ENCODE measurements around the gene EXOG.

Gene EXOG

GRCh38 chr3:38545983-38546382 is 49.8 kb downstream of the EXOG start:
- TF ChIP-seq, protein P1, sequence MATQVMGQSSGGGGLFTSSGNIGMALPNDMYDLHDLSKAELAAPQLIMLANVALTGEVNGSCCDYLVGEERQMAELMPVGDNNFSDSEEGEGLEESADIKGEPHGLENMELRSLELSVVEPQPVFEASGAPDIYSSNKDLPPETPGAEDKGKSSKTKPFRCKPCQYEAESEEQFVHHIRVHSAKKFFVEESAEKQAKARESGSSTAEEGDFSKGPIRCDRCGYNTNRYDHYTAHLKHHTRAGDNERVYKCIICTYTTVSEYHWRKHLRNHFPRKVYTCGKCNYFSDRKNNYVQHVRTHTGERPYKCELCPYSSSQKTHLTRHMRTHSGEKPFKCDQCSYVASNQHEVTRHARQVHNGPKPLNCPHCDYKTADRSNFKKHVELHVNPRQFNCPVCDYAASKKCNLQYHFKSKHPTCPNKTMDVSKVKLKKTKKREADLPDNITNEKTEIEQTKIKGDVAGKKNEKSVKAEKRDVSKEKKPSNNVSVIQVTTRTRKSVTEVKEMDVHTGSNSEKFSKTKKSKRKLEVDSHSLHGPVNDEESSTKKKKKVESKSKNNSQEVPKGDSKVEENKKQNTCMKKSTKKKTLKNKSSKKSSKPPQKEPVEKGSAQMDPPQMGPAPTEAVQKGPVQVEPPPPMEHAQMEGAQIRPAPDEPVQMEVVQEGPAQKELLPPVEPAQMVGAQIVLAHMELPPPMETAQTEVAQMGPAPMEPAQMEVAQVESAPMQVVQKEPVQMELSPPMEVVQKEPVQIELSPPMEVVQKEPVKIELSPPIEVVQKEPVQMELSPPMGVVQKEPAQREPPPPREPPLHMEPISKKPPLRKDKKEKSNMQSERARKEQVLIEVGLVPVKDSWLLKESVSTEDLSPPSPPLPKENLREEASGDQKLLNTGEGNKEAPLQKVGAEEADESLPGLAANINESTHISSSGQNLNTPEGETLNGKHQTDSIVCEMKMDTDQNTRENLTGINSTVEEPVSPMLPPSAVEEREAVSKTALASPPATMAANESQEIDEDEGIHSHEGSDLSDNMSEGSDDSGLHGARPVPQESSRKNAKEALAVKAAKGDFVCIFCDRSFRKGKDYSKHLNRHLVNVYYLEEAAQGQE (IDR thresholded peaks at IDR 0.05; ENCODE audit: insufficient read depth in 1 of 2, low read depth in 2 of 2, low read length in 2 of 2) = no peak
- TF ChIP-seq TAF1 (IDR thresholded peaks at IDR 0.05; ENCODE audit: borderline replicate concordance, insufficient read depth, low read length) (no peak), POLR2AphosphoS5 (IDR thresholded peaks at IDR 0.05; ENCODE audit: low read depth, low read length) (no peak), SIN3A (IDR thresholded peaks at IDR 0.05; ENCODE audit: borderline replicate concordance, insufficient read depth, low read length) (no peak)

GRCh38 chr3:38548154-38548931 is 52.2 kb downstream of the EXOG start:
- TF ChIP-seq, protein P1 (IDR thresholded peaks at IDR 0.05; ENCODE audit: insufficient read depth in 1 of 2, low read depth in 2 of 2, low read length in 2 of 2) = no peak
- no peak for TF ChIP-seq TAF1 (IDR thresholded peaks at IDR 0.05; ENCODE audit: borderline replicate concordance, insufficient read depth, low read length)
- TF ChIP-seq FOXP2 (optimal IDR thresholded peaks at IDR 0.05; ENCODE audit: borderline replicate concordance, extremely low read depth, extremely low read length, insufficient read depth) = no peak
- no peak for TF ChIP-seq POLR2AphosphoS5 (IDR thresholded peaks at IDR 0.05; ENCODE audit: low read depth, low read length)

DNA sequence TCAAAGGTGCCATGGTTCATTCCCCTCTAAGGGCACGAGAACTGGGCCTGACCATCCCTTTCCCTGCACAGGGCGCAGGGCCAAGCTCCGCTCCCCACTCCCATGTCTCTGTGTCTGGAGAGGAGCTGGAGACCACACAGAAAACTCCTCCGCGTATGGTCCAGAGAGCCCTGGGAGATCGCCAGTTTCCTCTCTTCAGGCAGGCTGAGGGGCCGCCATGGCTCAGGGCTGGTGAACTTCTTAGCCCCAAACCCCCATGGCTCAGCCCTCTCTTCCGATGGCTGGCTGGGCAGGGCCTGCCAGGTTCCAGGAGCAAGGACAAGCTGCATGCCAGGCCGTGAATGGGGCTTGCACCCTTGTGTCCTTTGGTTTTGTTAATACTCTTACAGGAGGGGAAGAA is 52.9 kb downstream of the EXOG start:
- no peak for TF ChIP-seq FOXP2 (optimal IDR thresholded peaks at IDR 0.05; ENCODE audit: borderline replicate concordance, extremely low read depth, extremely low read length, insufficient read depth)
- TF ChIP-seq POLR2AphosphoS5 (IDR thresholded peaks at IDR 0.05; ENCODE audit: low read depth, low read length) = no peak
- no peak for TF ChIP-seq TAF1 (IDR thresholded peaks at IDR 0.05; ENCODE audit: borderline replicate concordance, insufficient read depth, low read length)
- TF ChIP-seq, protein P1 (IDR thresholded peaks at IDR 0.05; ENCODE audit: insufficient read depth in 1 of 2, low read depth in 2 of 2, low read length in 2 of 2) = no peak
- TF ChIP-seq SIN3A (IDR thresholded peaks at IDR 0.05; ENCODE audit: borderline replicate concordance, insufficient read depth, low read length) = no peak

DNA sequence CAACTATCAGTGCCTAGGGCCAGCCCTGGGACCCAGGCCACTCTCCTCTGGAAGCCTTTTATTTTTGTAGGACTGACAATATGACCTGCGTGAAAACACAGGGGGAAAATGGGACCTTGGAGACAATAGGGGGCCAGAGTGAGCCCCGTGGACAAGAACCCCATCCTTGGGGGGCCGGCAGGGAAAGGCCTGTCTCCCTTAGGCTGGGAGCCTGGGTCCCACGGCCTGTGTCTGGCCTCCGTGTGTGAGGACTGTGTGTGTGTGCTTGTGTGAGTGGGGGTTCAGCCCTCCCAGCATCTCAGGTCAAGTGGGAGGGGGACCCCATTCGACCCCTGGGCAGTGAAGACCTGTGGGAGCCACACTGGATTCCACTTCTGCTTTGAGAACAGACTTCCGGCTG is 53.3 kb downstream of the EXOG start:
- TF ChIP-seq SIN3A (IDR thresholded peaks at IDR 0.05; ENCODE audit: borderline replicate concordance, insufficient read depth, low read length) (no peak), TAF1 (IDR thresholded peaks at IDR 0.05; ENCODE audit: borderline replicate concordance, insufficient read depth, low read length) (no peak), FOXP2 (optimal IDR thresholded peaks at IDR 0.05; ENCODE audit: borderline replicate concordance, extremely low read depth, extremely low read length, insufficient read depth) (no peak), POLR2AphosphoS5 (IDR thresholded peaks at IDR 0.05; ENCODE audit: low read depth, low read length) (no peak)
- TF ChIP-seq, protein P1 (IDR thresholded peaks at IDR 0.05; ENCODE audit: insufficient read depth in 1 of 2, low read depth in 2 of 2, low read length in 2 of 2) = no peak

Measured in PFSK-1 (cell line).